Cerebellar nuclear complex (tissue), 1 donor: ENCODE data around the gene TMEM125.

Experiments used
- DNase-seq, 2 experiments: peaks; one replicate each; lab custom pipeline; 2025; lab: John Stamatoyannopoulos, UW

Gene TMEM125

GRCh38 chr1:43247256-43247921 is 22.4 kb upstream of the TMEM125 start:
- DNase-seq, result no peak

- DNase-seq, result no peak
Measured at GRCh38 chr1:43250351-43250761, 19.4 kb upstream of the TMEM125 start.

- DNase-seq, result no peak
Measured at GRCh38 chr1:43251024-43251423, 18.8 kb upstream of the TMEM125 start.

- DNase-seq, result no peak
Measured at GRCh38 chr1:43252225-43252624, 17.6 kb upstream of the TMEM125 start.

- DNase-seq, result no peak
Measured at GRCh38 chr1:43253173-43253572, 16.6 kb upstream of the TMEM125 start.

GRCh38 chr1:43253876-43254275 is 15.9 kb upstream of the TMEM125 start:
- DNase-seq, result no peak

- DNase-seq, result peak in 1 of 2 experiments; percentile 22
Measured at GRCh38 chr1:43255438-43256210, 14.2 kb upstream of the TMEM125 start.

GRCh38 chr1:43256675-43257570 is 12.9 kb upstream of the TMEM125 start:
- DNase-seq, result no peak

- DNase-seq, result no peak
Measured at GRCh38 chr1:43258370-43258769, 11.4 kb upstream of the TMEM125 start.

GRCh38 chr1:43265431-43265830 is 4.4 kb upstream of the TMEM125 start:
- no peak for DNase-seq

- DNase-seq, result no peak
Measured at GRCh38 chr1:43266881-43267280, 2.9 kb upstream of the TMEM125 start.

- no peak for DNase-seq
Measured at GRCh38 chr1:43267291-43267805, 2.4 kb upstream of the TMEM125 start.

GRCh38 chr1:43267818-43268425 is 1.9 kb upstream of the TMEM125 start:
- no peak for DNase-seq

- no peak for DNase-seq
Measured at GRCh38 chr1:43270421-43271095, 775 bp downstream of the TMEM125 start.

- no peak for DNase-seq
Measured at GRCh38 chr1:43271186-43272118, 1.7 kb downstream of the TMEM125 start.

- DNase-seq, result no peak
Measured at GRCh38 chr1:43272161-43272560, 2.4 kb downstream of the TMEM125 start.

GRCh38 chr1:43272576-43273571 is 3.1 kb downstream of the TMEM125 start:
- DNase-seq, result no peak

- no peak for DNase-seq
Measured at GRCh38 chr1:43273708-43274107, 3.9 kb downstream of the TMEM125 start.
